ENCODE measurements around the gene CDH3.

DNA sequence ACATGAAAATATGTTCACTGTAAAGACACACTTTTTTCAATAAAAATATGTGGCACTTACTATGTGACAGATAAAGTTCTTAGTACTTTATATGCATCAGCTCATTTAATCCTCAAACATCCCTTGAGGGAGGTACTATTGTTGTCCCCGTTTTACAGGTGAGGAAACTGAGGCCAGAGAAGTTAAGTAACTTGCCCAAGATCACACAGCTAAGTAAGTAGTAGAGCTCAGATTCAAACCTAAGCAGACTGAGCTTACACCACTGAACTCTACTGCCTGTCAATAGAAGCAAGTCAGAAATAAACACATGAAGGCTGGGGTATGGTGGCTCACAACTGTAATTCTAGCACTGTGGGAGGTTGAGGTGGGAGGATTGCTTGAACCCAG, 13.9 kb downstream of the CDH3 start:
- TF ChIP-seq, protein P1, sequence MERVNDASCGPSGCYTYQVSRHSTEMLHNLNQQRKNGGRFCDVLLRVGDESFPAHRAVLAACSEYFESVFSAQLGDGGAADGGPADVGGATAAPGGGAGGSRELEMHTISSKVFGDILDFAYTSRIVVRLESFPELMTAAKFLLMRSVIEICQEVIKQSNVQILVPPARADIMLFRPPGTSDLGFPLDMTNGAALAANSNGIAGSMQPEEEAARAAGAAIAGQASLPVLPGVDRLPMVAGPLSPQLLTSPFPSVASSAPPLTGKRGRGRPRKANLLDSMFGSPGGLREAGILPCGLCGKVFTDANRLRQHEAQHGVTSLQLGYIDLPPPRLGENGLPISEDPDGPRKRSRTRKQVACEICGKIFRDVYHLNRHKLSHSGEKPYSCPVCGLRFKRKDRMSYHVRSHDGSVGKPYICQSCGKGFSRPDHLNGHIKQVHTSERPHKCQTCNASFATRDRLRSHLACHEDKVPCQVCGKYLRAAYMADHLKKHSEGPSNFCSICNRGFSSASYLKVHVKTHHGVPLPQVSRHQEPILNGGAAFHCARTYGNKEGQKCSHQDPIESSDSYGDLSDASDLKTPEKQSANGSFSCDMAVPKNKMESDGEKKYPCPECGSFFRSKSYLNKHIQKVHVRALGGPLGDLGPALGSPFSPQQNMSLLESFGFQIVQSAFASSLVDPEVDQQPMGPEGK (CRISPR knock-in tag; IDR thresholded peaks at IDR 0.05; ENCODE audit: borderline replicate concordance), result no peak
- no peak for TF ChIP-seq TOX (CRISPR knock-in tag; IDR thresholded peaks at IDR 0.05; ENCODE audit: borderline replicate concordance)
- TF ChIP-seq, protein P2, sequence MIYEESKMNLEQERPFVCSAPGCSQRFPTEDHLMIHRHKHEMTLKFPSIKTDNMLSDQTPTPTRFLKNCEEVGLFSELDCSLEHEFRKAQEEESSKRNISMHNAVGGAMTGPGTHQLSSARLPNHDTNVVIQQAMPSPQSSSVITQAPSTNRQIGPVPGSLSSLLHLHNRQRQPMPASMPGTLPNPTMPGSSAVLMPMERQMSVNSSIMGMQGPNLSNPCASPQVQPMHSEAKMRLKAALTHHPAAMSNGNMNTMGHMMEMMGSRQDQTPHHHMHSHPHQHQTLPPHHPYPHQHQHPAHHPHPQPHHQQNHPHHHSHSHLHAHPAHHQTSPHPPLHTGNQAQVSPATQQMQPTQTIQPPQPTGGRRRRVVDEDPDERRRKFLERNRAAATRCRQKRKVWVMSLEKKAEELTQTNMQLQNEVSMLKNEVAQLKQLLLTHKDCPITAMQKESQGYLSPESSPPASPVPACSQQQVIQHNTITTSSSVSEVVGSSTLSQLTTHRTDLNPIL (CRISPR knock-in tag; IDR thresholded peaks at IDR 0.05; ENCODE audit: low read depth), result no peak
- no peak for TF ChIP-seq PPARA (CRISPR knock-in tag; IDR thresholded peaks at IDR 0.05; ENCODE audit: borderline replicate concordance)
- no peak for TF ChIP-seq ZNF565 (CRISPR knock-in tag; conservative IDR thresholded peaks at IDR 0.05; ENCODE audit: low read depth)
- TF ChIP-seq, protein P3, sequence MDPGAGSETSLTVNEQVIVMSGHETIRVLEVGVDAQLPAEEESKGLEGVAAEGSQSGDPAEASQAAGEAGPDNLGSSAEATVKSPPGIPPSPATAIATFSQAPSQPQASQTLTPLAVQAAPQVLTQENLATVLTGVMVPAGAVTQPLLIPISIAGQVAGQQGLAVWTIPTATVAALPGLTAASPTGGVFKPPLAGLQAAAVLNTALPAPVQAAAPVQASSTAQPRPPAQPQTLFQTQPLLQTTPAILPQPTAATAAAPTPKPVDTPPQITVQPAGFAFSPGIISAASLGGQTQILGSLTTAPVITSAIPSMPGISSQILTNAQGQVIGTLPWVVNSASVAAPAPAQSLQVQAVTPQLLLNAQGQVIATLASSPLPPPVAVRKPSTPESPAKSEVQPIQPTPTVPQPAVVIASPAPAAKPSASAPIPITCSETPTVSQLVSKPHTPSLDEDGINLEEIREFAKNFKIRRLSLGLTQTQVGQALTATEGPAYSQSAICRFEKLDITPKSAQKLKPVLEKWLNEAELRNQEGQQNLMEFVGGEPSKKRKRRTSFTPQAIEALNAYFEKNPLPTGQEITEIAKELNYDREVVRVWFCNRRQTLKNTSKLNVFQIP (CRISPR knock-in tag; IDR thresholded peaks at IDR 0.05; ENCODE audit: borderline replicate concordance, low read depth), result no peak
- TF ChIP-seq SNAI2 (CRISPR knock-in tag; IDR thresholded peaks at IDR 0.05), result no peak
- no peak for TF ChIP-seq GLIS3 (CRISPR knock-in tag; IDR thresholded peaks at IDR 0.05)
- TF ChIP-seq RARB (CRISPR knock-in tag; IDR thresholded peaks at IDR 0.05), result no peak
- TF ChIP-seq ARNTL (CRISPR knock-in tag; IDR thresholded peaks at IDR 0.05; ENCODE audit: borderline replicate concordance, low read depth), result no peak
- no peak for TF ChIP-seq OSR1 (CRISPR knock-in tag; IDR thresholded peaks at IDR 0.05)
- no peak for TF ChIP-seq ZFP3 (CRISPR knock-in tag; IDR thresholded peaks at IDR 0.05)
- TF ChIP-seq CSDC2 (CRISPR knock-in tag; IDR thresholded peaks at IDR 0.05), result no peak

Data from SK-N-SH treated with all-trans-retinoic acid at 6 μM for 48 hours (cell line).